ENCODE results near the gene DCTD.

The DCTD gene

GRCh38 chr4:182869697-182870096, 47.5 kb downstream of the DCTD start:
- DNase-seq, result peak; percentile 13

- DNase-seq, result peak; percentile 16
Observed at GRCh38 chr4:182866746-182867145, 50.4 kb downstream of the DCTD start.

GRCh38 chr4:182863501-182863900, 53.7 kb downstream of the DCTD start:
- no peak for DNase-seq

- no peak for DNase-seq
Observed at GRCh38 chr4:182862921-182863320, 54.3 kb downstream of the DCTD start.

GRCh38 chr4:182862141-182862875, 54.9 kb downstream of the DCTD start:
- no peak for DNase-seq

- no peak for DNase-seq
Observed at GRCh38 chr4:182861346-182861745, 55.8 kb downstream of the DCTD start.

- no peak for DNase-seq
Observed at GRCh38 chr4:182859730-182860129, 57.5 kb downstream of the DCTD start.

GRCh38 chr4:182858711-182859110, 58.5 kb downstream of the DCTD start:
- DNase-seq, result no peak

GRCh38 chr4:182856862-182857261, 60.3 kb downstream of the DCTD start:
- no peak for DNase-seq

GRCh38 chr4:182855877-182856276, 61.3 kb downstream of the DCTD start:
- DNase-seq, result no peak

- DNase-seq, result peak; percentile 37
Observed at GRCh38 chr4:182855312-182855711, 61.9 kb downstream of the DCTD start.

- DNase-seq, result peak; percentile 33
Observed at GRCh38 chr4:182854466-182854865, 62.7 kb downstream of the DCTD start.

- peak; percentile 27 for DNase-seq
Observed at GRCh38 chr4:182853731-182854330, 63.4 kb downstream of the DCTD start.

GRCh38 chr4:182848685-182849084, 68.5 kb downstream of the DCTD start:
- no peak for DNase-seq

GRCh38 chr4:182847576-182848450, 69.4 kb downstream of the DCTD start:
- DNase-seq, result no peak

GRCh38 chr4:182846036-182846435, 71.2 kb downstream of the DCTD start:
- DNase-seq, result peak; percentile 14

GRCh38 chr4:182845618-182846017, 71.6 kb downstream of the DCTD start:
- DNase-seq, result no peak

GRCh38 chr4:182843808-182844325, 73.3 kb downstream of the DCTD start:
- no peak for DNase-seq

GRCh38 chr4:182842759-182843390, 74.3 kb downstream of the DCTD start:
- no peak for DNase-seq

- no peak for DNase-seq
Observed at GRCh38 chr4:182842104-182842600, 75.0 kb downstream of the DCTD start.

- DNase-seq, result no peak
Observed at GRCh38 chr4:182840108-182840507, 77.1 kb downstream of the DCTD start.
